MM.1S (cell line): ENCODE data around the gene GALE.
"Not testable (repeated sequence)": the region's sequence is repeated elsewhere in the genome, so short reads cannot be mapped to it uniquely, and the experiment has no call there.

ENCODE experiments used
- DNase-seq: peaks from one replicate; pipeline ENCODE4 v3.0.0-alpha.2; 2015
- H2AFZ ChIP-seq: fragments of 300-600 bp; sonication (generic); 2 replicates; pipeline ENCODE4 v1.6.0; 2016; ENCODE audit warnings: antibody characterized with exemption, low read length
- H3F3A ChIP-seq: fragments of 300-600 bp; sonication (generic); 2 replicates; pipeline ENCODE4 v1.6.1; 2016; ENCODE audit warnings: mild to moderate bottlenecking, antibody characterized with exemption, low read length, moderate library complexity, mixed read lengths; ENCODE audit not compliant: insufficient read depth
- H3K27ac ChIP-seq: fragments of 300-600 bp; sonication (generic); 2 replicates; pipeline ENCODE4 v1.5.1; 2016; ENCODE audit warnings: mild to moderate bottlenecking, low read length
- H3K27me3 ChIP-seq: fragments of 300-600 bp; sonication (generic); replicated peaks from 2 replicates; pipeline ENCODE4 v1.6.0; 2016; ENCODE audit warnings: low read length; ENCODE audit not compliant: insufficient read depth
- H3K36me3 ChIP-seq: fragments of 300-600 bp; sonication (generic); replicated peaks from 2 replicates; pipeline ENCODE4 v1.6.1; 2016; ENCODE audit warnings: mild to moderate bottlenecking, low read length, mixed read lengths; ENCODE audit not compliant: insufficient read depth
- H3K4me1 ChIP-seq: fragments of 300-600 bp; sonication (generic); 2 replicates; pipeline ENCODE4 v1.6.1; 2016; ENCODE audit warnings: low read length, mixed read lengths
- H3K4me2 ChIP-seq: fragments of 300-600 bp; sonication (generic); 2 replicates; pipeline ENCODE4 v1.6.0; 2016; ENCODE audit warnings: low read depth, low read length
- H3K4me3 ChIP-seq: fragments of 300-600 bp; sonication (generic); 2 replicates; pipeline ENCODE4 v1.5.1; 2016; ENCODE audit warnings: low read length, mixed read lengths
- H3K79me2 ChIP-seq: fragments of 300-600 bp; sonication (generic); 2 replicates; pipeline ENCODE4 v1.6.1; 2016; ENCODE audit warnings: mixed run types, low read length, mixed read lengths
- H3K9ac ChIP-seq: fragments of 300-600 bp; sonication (generic); 2 replicates; pipeline ENCODE4 v1.6.1; 2016; ENCODE audit warnings: low read length, mixed read lengths
- H3K9me2 ChIP-seq: fragments of 300-600 bp; sonication (generic); replicated peaks from 2 replicates; pipeline ENCODE4 v1.6.1; 2016; ENCODE audit warnings: mild to moderate bottlenecking, low read length, mixed read lengths; ENCODE audit not compliant: insufficient read depth
- H3K9me3 ChIP-seq: fragments of 300-600 bp; sonication (generic); replicated peaks from 2 replicates; pipeline ENCODE4 v1.6.1; 2016; ENCODE audit warnings: mild to moderate bottlenecking, low read length, mixed read lengths; ENCODE audit not compliant: insufficient read depth
- H4K20me1 ChIP-seq: fragments of 300-600 bp; sonication (generic); 2 replicates; pipeline ENCODE4 v1.6.1; 2016; ENCODE audit warnings: mild to moderate bottlenecking, low read length, moderate library complexity, mixed read lengths; ENCODE audit not compliant: insufficient read depth
- EZH2 ChIP-seq: fragments of 300-600 bp; sonication (generic); optimal IDR thresholded peaks from 2 replicates; pipeline ENCODE3; 2017; ENCODE audit warnings: low read depth, mild to moderate bottlenecking, antibody characterized with exemption, low read length, mixed read lengths
- EZH2phosphoT487 ChIP-seq: fragments of 300-600 bp; sonication (generic); IDR thresholded peaks from 2 replicates; pipeline ENCODE4 v1.6.1; 2018; ENCODE audit warnings: antibody characterized with exemption, low read length
- TF ChIP-seq, protein P1 (sequence below): fragments of 300-600 bp; sonication (generic); IDR thresholded peaks from 2 replicates; pipeline ENCODE4 v1.5.1; 2016; ENCODE audit warnings: antibody characterized with exemption, low read length, mixed read lengths

Gene GALE

DNA sequence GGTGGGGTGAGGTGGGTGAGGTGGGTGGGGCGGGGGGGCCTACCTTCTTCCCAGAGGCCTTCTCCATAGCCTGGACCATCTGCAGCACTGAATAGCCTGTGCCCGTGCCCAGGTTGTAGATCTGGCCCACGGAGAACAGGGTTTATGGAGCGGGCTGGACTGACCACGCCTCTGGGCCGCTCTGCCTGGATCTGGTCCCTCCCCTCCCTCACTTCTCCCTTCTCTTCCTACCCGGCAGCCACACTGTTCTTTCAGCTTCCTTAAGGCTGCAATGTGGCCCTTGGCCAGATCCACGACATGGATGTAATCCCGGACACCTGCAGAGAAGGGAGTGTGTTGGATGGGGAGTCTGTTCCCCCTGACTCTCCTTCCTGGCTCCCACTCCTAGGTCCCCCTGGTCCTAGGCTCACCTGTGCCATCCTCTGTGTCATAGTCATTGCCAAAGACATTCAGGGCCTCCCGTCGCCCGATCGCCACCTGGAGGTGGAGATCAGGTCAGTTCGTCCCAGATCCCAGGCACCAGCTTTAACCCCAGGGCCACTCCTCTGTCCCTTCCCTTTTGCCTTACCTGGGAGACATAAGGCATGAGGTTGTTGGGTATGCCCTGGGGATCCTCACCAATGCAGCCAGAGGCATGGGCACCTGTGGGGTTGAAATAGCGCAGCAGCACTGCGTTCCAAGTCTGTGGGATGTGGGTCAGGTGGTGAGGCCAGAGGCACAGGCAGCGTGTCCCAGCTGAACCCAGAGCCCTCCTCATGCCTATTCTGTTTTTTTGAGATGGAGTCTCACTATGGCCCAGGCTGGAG lies 3.9 kb downstream of the GALE start:
- H4K20me1 ChIP-seq: no peaks in the 10 kb centered on the region
- TF ChIP-seq EZH2: no peak
- TF ChIP-seq EZH2phosphoT487: no peak
- TF ChIP-seq, protein P1, sequence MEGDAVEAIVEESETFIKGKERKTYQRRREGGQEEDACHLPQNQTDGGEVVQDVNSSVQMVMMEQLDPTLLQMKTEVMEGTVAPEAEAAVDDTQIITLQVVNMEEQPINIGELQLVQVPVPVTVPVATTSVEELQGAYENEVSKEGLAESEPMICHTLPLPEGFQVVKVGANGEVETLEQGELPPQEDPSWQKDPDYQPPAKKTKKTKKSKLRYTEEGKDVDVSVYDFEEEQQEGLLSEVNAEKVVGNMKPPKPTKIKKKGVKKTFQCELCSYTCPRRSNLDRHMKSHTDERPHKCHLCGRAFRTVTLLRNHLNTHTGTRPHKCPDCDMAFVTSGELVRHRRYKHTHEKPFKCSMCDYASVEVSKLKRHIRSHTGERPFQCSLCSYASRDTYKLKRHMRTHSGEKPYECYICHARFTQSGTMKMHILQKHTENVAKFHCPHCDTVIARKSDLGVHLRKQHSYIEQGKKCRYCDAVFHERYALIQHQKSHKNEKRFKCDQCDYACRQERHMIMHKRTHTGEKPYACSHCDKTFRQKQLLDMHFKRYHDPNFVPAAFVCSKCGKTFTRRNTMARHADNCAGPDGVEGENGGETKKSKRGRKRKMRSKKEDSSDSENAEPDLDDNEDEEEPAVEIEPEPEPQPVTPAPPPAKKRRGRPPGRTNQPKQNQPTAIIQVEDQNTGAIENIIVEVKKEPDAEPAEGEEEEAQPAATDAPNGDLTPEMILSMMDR: no peak
- peaks cover 12% of the 10 kb centered on the region; the same call in 1 of the 2 replicates for H3K4me1 ChIP-seq
- H3F3A ChIP-seq: no peaks in the 10 kb centered on the region; the same call in 1 of the 2 replicates
- H3K9me2 ChIP-seq: no peaks in the 10 kb centered on the region
- H3K4me2 ChIP-seq: no peak overlapping the region
- no peak overlapping the region for H3K4me3 ChIP-seq
- no peak overlapping the region for H2AFZ ChIP-seq
- H3K36me3 ChIP-seq: no peaks in the 10 kb centered on the region
- H3K27ac ChIP-seq: no peak overlapping the region
- H3K9ac ChIP-seq: no peak overlapping the region
- DNase-seq: no peak
- peaks cover 19% of the 10 kb centered on the region for H3K79me2 ChIP-seq
- H3K9me3 ChIP-seq: no peaks in the 10 kb centered on the region
- no peaks in the 10 kb centered on the region for H3K27me3 ChIP-seq

GRCh38 chr1:23795676-23796465 lies 4.7 kb downstream of the GALE start:
- Histone ChIP-seq H3K79me2 (peaks cover 27% of the 10 kb centered on the region), H3K4me3 (no peak overlapping the region), H3K9me2 (no peaks in the 10 kb centered on the region), H3K27me3 (no peaks in the 10 kb centered on the region), H4K20me1 (no peaks in the 10 kb centered on the region), H3F3A (no peaks in the 10 kb centered on the region), H3K36me3 (no peaks in the 10 kb centered on the region), H2AFZ (no peak overlapping the region), H3K9ac (no peak overlapping the region), H3K4me2 (no peak overlapping the region), H3K27ac (no peak overlapping the region), H3K4me1 (peaks cover 6% of the 10 kb centered on the region; the same call in 1 of the 2 replicates), H3K9me3 (no peaks in the 10 kb centered on the region)
- TF ChIP-seq EZH2phosphoT487 (no peak), EZH2 (no peak)
- TF ChIP-seq, protein P1: no peak
- no peak for DNase-seq

- not testable (repeated sequence) for DNase-seq, H3K27ac ChIP-seq, H3F3A ChIP-seq, H3K9me3 ChIP-seq, H3K4me2 ChIP-seq, H3K9ac ChIP-seq, H3K36me3 ChIP-seq, H3K9me2 ChIP-seq, H4K20me1 ChIP-seq, H2AFZ ChIP-seq, H3K27me3 ChIP-seq, H3K4me3 ChIP-seq
- H3K79me2 ChIP-seq: peaks cover 33% of the 10 kb centered on the region
- peaks cover 14% of the 10 kb centered on the region for H3K4me1 ChIP-seq
Measured at GRCh38 chr1:23794732-23795182, 5.8 kb downstream of the GALE start.
